BE2C (cell line): Measurements from ENCODE around the gene CYB561.
A peak's percentile ranks its signal among the peaks of the same experiment; 100 is the strongest.

Experiments
- DNase-seq: peaks from one replicate; pipeline ENCODE4 v3.0.0-alpha.2; 2020
- H3K27me3 ChIP-seq: fragments of 250-450 bp; sonication (Bioruptor Pico); 2 replicates; pipeline ENCODE4 v1.5.1; 2020; ENCODE audit warnings: mild to moderate bottlenecking
- H3K36me3 ChIP-seq: fragments of 250-450 bp; sonication (Bioruptor Pico); 2 replicates; pipeline ENCODE4 v1.5.1; 2020; ENCODE audit warnings: mild to moderate bottlenecking
- H3K4me1 ChIP-seq: fragments of 250-450 bp; sonication (Bioruptor Pico); 2 replicates; pipeline ENCODE4 v1.5.1; 2020
- H3K4me3 ChIP-seq: 2 replicates; pipeline ENCODE4 v1.5.1; 2011; ENCODE audit warnings: low read depth, low read length
- H3K9me3 ChIP-seq: fragments of 250-450 bp; sonication (Bioruptor Pico); 2 replicates; pipeline ENCODE4 v1.5.1; 2020
- TF ChIP-seq, protein P1 (sequence below): IDR thresholded peaks from 2 replicates; pipeline ENCODE4 v1.5.1; 2012; ENCODE audit warnings: mild to moderate bottlenecking, low read depth, low read length

CYB561 gene

GRCh38 chr17:63446753-63447470 is 806 bp upstream of the CYB561 start:
- Histone ChIP-seq H3K4me3 (peak overlapping the region; percentile 28), H3K4me1 (peaks cover 35% of the 10 kb centered on the region), H3K36me3 (no peaks in the 10 kb centered on the region), H3K27me3 (no peaks in the 10 kb centered on the region), H3K9me3 (no peaks in the 10 kb centered on the region)
- DNase-seq = peak; percentile 89
- TF ChIP-seq, protein P1, sequence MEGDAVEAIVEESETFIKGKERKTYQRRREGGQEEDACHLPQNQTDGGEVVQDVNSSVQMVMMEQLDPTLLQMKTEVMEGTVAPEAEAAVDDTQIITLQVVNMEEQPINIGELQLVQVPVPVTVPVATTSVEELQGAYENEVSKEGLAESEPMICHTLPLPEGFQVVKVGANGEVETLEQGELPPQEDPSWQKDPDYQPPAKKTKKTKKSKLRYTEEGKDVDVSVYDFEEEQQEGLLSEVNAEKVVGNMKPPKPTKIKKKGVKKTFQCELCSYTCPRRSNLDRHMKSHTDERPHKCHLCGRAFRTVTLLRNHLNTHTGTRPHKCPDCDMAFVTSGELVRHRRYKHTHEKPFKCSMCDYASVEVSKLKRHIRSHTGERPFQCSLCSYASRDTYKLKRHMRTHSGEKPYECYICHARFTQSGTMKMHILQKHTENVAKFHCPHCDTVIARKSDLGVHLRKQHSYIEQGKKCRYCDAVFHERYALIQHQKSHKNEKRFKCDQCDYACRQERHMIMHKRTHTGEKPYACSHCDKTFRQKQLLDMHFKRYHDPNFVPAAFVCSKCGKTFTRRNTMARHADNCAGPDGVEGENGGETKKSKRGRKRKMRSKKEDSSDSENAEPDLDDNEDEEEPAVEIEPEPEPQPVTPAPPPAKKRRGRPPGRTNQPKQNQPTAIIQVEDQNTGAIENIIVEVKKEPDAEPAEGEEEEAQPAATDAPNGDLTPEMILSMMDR = 0 out of 2 replicates have a peak, but pooled peaks have one; percentile 8

DNA sequence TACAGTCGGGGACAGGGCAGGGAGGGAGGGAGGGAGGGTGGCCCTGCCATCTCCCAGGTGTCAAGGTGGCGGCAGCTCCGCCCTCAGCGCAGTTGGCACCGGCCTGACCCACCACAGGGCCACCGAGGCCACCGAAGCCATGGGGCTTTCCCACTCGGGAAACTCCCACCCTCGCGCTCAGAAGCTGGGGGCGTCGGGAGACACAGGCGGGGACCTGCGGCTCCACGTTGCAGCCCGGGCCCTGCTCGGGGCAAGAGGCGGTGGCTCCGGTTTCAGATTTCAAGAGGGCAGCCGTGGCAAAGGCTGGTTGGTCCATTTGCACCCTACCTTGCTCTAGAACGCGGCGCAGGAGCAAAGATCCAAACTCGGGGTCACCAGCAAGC is 544 bp downstream of the CYB561 start:
- no peak overlapping the region for H3K4me3 ChIP-seq
- TF ChIP-seq, protein P1 = no peak
- no peak for DNase-seq
- H3K27me3 ChIP-seq = no peaks in the 10 kb centered on the region
- H3K4me1 ChIP-seq = peaks cover 45% of the 10 kb centered on the region
- no peaks in the 10 kb centered on the region for H3K9me3 ChIP-seq
- H3K36me3 ChIP-seq = no peaks in the 10 kb centered on the region

DNA sequence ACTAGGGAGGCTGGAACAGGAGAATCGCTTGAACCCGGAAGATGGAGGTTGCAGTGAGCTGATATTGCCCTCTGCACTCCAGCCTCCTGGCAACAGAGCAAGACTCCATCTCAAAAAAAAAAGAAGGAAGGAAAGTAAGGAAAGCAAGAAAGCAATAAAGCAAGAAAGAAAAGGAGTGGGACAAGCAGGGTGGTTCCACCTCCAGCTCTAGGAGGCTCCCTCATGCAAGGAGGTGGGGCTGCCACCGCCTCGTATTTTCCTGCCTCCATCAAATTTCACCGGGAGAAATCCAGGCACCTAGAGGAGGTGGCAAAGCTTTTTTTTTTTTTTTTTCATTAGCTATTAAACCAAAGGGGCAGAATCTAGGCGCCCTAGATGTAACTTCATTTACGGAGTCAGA is 1.0 kb downstream of the CYB561 start:
- no peak for DNase-seq
- no peak overlapping the region for H3K4me3 ChIP-seq
- TF ChIP-seq, protein P1 = no peak
- no peaks in the 10 kb centered on the region for H3K27me3 ChIP-seq
- no peaks in the 10 kb centered on the region for H3K36me3 ChIP-seq
- no peaks in the 10 kb centered on the region for H3K9me3 ChIP-seq
- H3K4me1 ChIP-seq = peaks cover 41% of the 10 kb centered on the region

- Histone ChIP-seq H3K9me3 (no peaks in the 10 kb centered on the region), H3K27me3 (no peaks in the 10 kb centered on the region), H3K4me1 (peaks cover 45% of the 10 kb centered on the region), H3K4me3 (no peak overlapping the region), H3K36me3 (no peaks in the 10 kb centered on the region)
- TF ChIP-seq, protein P1 = no peak
- no peak for DNase-seq
These were observed 1.6 kb downstream of the CYB561 start for GRCh38 chr17:63444457-63444856.

GRCh38 chr17:63443053-63443452 is 3.1 kb downstream of the CYB561 start:
- peak; percentile 56 for DNase-seq
- peaks cover 43% of the 10 kb centered on the region for H3K4me1 ChIP-seq
- TF ChIP-seq, protein P1 = no peak
- no peaks in the 10 kb centered on the region for H3K27me3 ChIP-seq
- peak overlapping the region; percentile 17; the same call in 1 of the 2 replicates for H3K4me3 ChIP-seq
- no peaks in the 10 kb centered on the region for H3K36me3 ChIP-seq
- H3K9me3 ChIP-seq = no peaks in the 10 kb centered on the region

- Histone ChIP-seq H3K27me3 (no peaks in the 10 kb centered on the region), H3K36me3 (no peaks in the 10 kb centered on the region), H3K9me3 (no peaks in the 10 kb centered on the region), H3K4me1 (peaks cover 38% of the 10 kb centered on the region), H3K4me3 (no peak overlapping the region)
- DNase-seq = peak; percentile 97
- TF ChIP-seq, protein P1 = peak; percentile 79
These were observed 3.5 kb downstream of the CYB561 start for GRCh38 chr17:63442549-63443035.
